BJ (cell line): ENCODE results near the gene OSBPL1A. TPM values are rescaled to one million over a fixed set of nuclear protein-coding genes. Genes with fewer than 3 reads are reported as not detected.

Source experiments
- CTCF ChIA-PET: fragments of 350-600 bp; formaldehyde crosslinking; extraction: SDS; loops from one replicate; lab custom pipeline; 2021; ENCODE audit warnings: antibody characterized with exemption, inconsistent platforms; lab: Yijun Ruan, JAX
- POLR2A ChIA-PET: fragments of 300-600 bp; sonication (Branson Sonifier 250); formaldehyde crosslinking; extraction: SDS; loops from one replicate; lab custom pipeline; 2021; ENCODE audit warnings: antibody characterized with exemption; lab: Charles Lee
- DNase-seq: peaks from one replicate; pipeline ENCODE4 v3.0.0-alpha.2; 2011; ENCODE audit warnings: low read depth
- H3K27me3 ChIP-seq: 2 replicates; pipeline ENCODE4 v1.6.0; 2011; ENCODE audit warnings: low read length; ENCODE audit not compliant: control insufficient read depth, insufficient read depth
- H3K36me3 ChIP-seq: 2 replicates; pipeline ENCODE4 v1.5.1; 2011; ENCODE audit warnings: low read length; ENCODE audit not compliant: control insufficient read depth, insufficient read depth
- H3K4me3 ChIP-seq: 2 replicates; pipeline ENCODE4 v1.5.1; 2011; ENCODE audit warnings: low read depth, mild to moderate bottlenecking, control low read depth, low read length
- polyA plus RNA-seq: library from polyadenylated mRNA; depleted of rRNA; stranded (reverse); fragments of >200 nt; gene quantifications from 2 replicates; pipeline ENCODE4 v1.2.3, GENCODE V29; 2011
- TF ChIP-seq, protein P1 (sequence below): IDR thresholded peaks from 2 replicates; pipeline ENCODE4 v1.5.1; 2011; ENCODE audit warnings: low read depth, mild to moderate bottlenecking, control low read depth, inconsistent platforms, low read length, moderate library complexity; ENCODE audit not compliant: insufficient read depth

The OSBPL1A gene
- polyA plus RNA-seq, 1 experiment = 20.1 TPM

DNA sequence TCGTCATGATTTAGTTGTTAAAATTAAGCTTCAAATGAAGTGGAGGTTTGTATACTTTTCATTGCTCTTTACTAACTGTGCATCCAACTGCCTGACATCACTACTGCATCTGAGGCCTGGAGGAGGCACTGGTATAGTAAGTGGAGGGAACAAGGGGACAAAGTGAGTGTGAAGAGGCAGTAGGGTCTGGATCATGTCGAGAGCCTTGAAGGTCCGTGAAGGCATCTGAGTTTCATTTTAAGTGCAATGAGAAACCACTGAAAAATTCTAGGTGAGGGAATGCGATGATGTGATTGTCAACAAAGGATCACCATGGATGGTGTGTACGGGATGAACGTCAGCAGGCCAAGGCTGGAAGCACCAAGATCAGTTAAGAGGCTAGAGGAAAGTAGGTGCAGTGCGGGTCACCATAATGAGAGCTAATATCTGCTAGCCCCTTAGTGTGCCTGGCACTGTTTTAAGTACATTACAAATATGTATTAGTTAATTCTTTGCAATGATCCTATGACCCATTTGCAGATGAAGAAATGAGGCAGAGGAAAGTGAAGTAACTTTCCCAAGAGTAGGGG is 162.7 kb downstream of the OSBPL1A start:
- ChIA-PET CTCF (no interaction called here), POLR2A (no interaction called here)
- no peak for DNase-seq
- TF ChIP-seq, protein P1, sequence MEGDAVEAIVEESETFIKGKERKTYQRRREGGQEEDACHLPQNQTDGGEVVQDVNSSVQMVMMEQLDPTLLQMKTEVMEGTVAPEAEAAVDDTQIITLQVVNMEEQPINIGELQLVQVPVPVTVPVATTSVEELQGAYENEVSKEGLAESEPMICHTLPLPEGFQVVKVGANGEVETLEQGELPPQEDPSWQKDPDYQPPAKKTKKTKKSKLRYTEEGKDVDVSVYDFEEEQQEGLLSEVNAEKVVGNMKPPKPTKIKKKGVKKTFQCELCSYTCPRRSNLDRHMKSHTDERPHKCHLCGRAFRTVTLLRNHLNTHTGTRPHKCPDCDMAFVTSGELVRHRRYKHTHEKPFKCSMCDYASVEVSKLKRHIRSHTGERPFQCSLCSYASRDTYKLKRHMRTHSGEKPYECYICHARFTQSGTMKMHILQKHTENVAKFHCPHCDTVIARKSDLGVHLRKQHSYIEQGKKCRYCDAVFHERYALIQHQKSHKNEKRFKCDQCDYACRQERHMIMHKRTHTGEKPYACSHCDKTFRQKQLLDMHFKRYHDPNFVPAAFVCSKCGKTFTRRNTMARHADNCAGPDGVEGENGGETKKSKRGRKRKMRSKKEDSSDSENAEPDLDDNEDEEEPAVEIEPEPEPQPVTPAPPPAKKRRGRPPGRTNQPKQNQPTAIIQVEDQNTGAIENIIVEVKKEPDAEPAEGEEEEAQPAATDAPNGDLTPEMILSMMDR = no peak
- Histone ChIP-seq H3K27me3 (no peaks in the 10 kb centered on the region), H3K36me3 (no peaks in the 10 kb centered on the region), H3K4me3 (no peak overlapping the region)

DNA sequence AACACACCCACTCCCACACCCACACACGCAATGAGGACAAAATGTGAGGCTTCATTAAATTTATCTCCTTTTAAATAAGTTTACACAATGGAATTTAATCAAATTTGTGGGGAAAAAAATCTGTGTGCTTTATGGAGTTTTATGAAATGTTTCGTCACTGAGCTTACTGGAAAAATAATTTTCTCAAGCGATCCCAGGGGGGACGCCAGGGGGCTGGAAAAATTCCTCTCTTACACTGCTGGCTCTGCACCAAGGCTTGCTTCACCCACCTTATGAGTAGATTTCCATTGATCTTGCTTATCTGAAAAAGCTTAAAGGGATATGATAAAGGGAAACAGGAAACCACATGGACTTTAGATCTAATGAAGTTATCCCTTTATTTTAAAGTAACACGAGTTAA is 163.3 kb downstream of the OSBPL1A start:
- no peaks in the 10 kb centered on the region for H3K27me3 ChIP-seq
- CTCF ChIA-PET = no interaction called here
- TF ChIP-seq, protein P1 = no peak
- POLR2A ChIA-PET = no interaction called here
- H3K4me3 ChIP-seq = no peak overlapping the region
- no peak for DNase-seq
- H3K36me3 ChIP-seq = no peaks in the 10 kb centered on the region

DNA sequence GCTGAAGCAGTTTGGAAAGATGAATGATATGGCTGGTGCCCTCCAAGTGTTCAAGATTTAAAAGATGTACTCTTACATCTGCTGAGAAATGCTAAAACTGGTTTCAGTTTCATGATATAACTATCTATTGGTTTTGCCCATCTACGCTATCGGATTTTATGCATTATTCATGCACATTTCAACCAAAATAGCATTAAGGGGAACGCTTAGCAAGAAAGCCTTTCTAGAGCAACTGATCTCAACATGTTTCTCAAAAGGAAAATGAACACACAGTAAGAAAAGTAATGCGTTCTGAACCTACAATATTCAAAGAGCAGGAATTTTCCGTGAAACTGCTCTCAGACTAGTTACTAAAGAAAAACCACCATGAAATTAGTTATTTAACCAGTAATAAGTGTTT is 164.8 kb downstream of the OSBPL1A start:
- no peak for DNase-seq
- Histone ChIP-seq H3K4me3 (no peak overlapping the region), H3K36me3 (no peaks in the 10 kb centered on the region), H3K27me3 (no peaks in the 10 kb centered on the region)
- TF ChIP-seq, protein P1 = no peak
- ChIA-PET POLR2A (no interaction called here), CTCF (no interaction called here)

DNA sequence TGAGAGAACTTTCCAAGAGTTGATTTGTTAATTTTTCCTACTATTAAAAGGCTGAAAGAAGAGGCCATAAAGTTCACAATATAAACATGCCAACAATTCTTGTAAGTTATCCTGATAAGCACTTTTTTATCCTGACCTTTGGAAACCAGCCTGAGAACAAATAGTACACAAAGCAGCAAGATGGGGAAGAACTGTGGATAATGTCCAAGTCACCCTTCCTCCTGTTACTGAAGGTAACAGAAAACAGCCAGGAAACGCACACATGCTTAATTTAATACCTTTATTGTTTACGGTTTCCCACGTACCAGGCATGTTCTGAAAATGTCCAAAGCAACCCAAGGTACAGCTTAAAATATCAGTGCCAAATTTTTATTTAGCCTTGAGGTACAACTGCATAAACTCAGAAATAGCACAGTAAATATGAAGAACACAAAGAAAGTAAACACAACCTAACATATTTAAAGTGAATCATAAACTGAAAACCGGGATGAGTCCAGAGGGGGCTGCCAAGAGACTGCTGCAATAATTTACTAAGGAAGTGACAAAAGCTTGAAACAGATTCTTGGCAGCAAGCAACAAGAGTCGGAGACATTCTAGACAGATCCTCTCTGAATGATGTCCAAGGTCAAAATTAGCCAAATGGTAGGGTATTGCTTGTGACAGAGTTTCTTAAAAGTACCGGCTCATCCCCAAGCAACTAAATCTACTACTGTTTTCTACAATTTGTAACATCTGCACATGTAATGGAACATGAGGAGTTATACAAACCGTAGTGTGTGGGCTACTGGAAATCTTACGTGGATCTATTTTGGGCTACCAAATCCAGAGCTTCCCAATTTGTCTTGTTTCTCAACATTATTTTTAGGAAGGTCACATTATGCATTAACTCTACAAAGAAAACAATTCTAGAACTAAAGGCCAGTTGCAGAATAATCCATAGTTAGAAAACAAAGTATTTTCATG is 165.6 kb downstream of the OSBPL1A start:
- TF ChIP-seq, protein P1 = no peak
- Histone ChIP-seq H3K36me3 (no peaks in the 10 kb centered on the region), H3K27me3 (no peaks in the 10 kb centered on the region), H3K4me3 (no peak overlapping the region)
- no peak for DNase-seq
- POLR2A ChIA-PET = no interaction called here
- CTCF ChIA-PET = no interaction called here

DNA sequence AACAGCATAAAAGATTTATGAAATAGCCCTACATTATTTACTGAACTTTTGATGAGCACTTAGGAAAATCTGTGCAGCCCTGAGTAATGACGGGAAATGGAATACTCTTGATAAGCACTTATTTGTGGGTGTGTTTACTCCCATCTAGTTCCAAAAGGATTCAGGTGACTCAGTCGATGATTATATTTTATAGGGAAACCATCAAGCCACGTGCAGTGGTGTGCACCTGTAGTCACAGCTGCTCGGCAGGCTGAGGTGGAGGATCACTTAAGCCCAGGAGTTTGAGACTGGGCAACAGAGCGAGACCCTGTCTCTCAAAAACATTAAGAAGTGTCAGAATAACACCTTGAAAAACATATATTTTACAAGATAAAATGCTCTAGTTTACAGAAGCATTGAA is 166.9 kb downstream of the OSBPL1A start:
- no peak overlapping the region for H3K4me3 ChIP-seq
- TF ChIP-seq, protein P1 = no peak
- H3K36me3 ChIP-seq = no peaks in the 10 kb centered on the region
- no peak for DNase-seq
- CTCF ChIA-PET = interaction anchor here (1.0 kb wide), 1 partner anchor 17 kb away, joined by 3 read pairs; no protein-coding TSS in a partner anchor
- H3K27me3 ChIP-seq = no peaks in the 10 kb centered on the region
- POLR2A ChIA-PET = no interaction called here
